HG03342 (cell line): ENCODE data around the gene KCTD18.

Experiments
- ATAC-seq: cut with Tn5 transposase; IDR thresholded peaks from one replicate; pipeline ENCODE4 v1.9.1; 2021; ENCODE audit warnings: mild to moderate bottlenecking, moderate library complexity; ENCODE audit not compliant: unreplicated experiment

The KCTD18 gene

DNA sequence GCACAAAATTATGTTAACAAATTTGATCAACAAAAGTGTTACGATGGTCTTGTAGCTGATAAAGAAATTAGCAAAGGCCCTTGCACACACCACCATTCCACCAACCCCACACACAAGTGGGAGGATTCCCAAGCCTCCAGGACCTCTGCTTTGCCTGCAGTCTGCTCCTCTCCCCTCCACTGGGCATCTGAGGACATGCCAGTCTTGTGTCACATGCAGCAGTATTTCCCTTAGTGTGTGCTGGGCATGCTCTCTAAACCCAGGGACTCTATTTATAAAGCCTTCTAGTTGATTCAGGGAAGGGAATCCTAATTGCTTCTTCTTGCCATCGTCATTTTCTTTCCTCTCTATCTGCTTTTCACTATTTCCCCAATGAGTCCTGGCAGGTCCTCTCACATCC lies 53.3 kb downstream of the KCTD18 start:
- no peak for ATAC-seq

GRCh38 chr2:200455958-200456421 lies 53.9 kb downstream of the KCTD18 start:
- peak; percentile 34 for ATAC-seq

- peak; percentile 92 for ATAC-seq
Measured at GRCh38 chr2:200454927-200455801, 54.7 kb downstream of the KCTD18 start.

DNA sequence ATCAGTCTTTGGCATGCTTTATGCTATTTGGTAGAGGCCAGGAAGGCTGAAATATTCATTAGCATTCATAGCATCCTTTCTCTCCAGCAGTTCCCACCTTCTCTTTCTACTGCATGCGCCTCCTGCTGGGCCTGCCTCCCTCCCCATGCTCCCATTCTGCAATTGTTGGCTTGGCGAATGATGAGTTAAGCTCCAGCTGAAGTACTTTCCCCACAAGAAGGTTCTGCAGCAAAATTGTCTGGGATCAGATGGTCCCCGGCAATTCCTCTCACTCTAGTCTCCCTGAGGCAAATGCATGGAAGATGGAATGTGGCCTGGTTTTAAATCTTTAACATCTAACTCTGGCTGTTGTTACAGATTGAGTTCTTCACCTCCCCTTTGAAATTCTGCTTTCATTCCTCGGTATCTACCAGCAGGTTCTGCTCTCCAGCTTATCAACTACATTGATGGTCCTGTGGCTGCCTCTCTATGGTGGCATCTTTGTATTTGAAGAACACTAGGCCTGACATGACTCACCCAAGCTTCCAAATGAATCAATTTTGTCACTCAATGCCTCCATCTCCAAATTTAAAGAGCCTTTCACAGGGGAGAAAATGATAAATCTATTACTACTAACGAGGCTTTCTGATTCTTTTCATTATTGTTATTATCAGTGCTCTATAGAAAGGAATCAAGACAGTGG lies 55.9 kb downstream of the KCTD18 start:
- no peak for ATAC-seq

DNA sequence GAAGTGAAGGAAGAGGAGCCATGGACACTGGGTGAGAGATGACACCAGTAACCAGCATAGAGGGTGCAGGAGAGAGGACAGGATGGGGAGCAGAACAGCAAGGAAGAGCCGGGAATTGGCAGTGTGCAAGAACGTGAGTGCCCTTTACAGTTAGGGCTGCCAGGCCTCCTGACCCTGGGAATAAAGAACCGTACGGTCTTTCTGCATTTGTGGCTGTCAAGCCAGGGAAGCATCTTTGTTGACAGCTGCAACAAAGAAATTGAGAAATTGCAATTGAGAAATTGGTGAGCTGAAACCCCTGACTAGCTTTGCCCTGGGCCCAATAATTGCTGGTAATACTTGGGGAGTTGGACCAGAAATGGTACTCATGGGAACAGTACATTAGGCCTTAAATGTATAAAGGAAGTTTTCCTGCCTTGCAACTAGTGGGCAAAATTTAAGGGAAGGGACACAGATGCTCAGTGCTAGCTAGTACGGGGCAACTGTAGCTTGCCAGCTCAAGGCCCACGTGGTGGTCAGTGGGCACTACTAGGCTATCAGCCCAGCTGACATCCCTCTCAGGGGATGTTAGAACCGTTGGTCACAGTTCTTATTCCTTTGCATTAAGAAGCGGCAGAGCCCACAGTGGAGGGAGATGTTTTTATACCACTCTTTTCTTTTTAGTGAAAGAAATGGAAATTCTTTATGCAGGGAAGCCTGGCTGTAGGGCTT lies 56.6 kb downstream of the KCTD18 start:
- no peak for ATAC-seq

DNA sequence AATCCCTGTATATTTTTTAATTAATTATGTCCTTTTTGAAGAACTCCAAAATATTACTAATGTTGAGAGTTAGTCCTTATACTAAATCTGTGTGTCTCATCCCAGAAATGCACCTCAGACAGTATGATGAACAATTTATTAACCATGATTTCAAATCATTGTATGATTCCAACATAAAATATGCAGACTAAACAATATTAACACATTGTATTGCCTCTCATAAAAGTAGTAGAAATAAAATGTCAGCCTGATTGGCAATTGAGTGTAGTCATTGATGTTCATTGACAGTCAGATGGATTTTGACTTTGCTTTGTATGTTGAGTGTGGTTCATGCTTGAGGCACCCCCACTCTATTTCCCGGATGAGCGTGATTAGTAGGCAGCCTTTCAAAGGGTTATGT lies 57.5 kb downstream of the KCTD18 start:
- no peak for ATAC-seq

DNA sequence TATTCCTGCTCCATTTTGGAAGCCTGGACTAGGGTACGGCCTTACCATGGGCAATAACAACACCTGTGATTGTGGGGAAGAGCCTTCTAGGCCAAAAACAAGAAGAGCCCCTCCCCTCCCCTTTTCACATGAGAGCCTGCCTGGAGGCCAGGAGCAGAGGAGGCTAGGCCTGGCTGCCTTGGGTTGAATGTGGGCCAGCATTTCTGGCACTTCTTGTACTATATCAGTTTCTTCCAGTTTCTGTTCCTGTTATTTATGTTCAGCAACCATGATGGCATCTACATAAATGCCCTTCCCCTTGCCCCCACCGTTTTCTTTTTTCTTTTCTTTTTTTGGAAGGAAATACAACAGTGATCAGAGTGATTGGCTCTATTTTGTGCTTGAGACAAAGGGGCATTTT lies 58.4 kb downstream of the KCTD18 start:
- ATAC-seq, result peak; percentile 24

- no peak for ATAC-seq
Measured at GRCh38 chr2:200450288-200450687, 59.6 kb downstream of the KCTD18 start.

DNA sequence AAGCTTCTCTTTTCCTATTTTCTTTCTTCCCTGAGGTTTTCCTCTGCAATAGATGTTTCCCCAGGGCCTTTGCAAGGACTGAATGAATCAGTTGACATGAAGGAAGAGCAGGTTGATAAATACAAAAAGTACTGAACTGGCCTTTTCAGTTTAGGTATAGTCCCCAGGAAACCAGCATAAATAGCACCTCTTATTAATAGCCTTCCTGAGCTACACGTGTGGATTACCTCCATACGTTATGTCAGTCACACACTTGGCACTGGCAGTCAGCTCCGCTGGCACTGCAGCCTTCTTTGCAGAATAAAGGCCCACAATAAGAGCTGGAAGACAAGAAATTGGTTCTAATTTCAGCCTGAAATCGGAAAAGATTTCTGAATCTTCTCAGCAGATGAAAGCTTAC lies 60.7 kb downstream of the KCTD18 start:
- no peak for ATAC-seq

DNA sequence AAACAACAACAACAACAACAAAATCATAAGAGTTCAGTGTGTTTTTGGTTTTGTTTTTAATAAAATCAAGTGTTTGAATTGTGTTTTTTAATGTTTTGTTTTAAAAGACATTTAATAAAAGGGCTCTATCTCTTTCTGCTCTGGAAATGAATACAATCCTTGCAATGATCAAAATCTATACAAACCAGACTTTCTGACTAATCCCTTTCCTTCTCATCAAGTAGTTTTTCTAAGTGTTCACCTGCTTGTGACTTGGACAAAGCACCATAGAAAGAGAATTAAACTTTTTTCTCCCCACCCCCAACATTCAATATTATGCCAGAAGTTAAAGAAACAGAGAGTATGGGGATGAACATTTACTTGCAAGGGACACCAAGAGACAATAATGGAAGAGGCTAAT lies 61.4 kb downstream of the KCTD18 start:
- no peak for ATAC-seq

DNA sequence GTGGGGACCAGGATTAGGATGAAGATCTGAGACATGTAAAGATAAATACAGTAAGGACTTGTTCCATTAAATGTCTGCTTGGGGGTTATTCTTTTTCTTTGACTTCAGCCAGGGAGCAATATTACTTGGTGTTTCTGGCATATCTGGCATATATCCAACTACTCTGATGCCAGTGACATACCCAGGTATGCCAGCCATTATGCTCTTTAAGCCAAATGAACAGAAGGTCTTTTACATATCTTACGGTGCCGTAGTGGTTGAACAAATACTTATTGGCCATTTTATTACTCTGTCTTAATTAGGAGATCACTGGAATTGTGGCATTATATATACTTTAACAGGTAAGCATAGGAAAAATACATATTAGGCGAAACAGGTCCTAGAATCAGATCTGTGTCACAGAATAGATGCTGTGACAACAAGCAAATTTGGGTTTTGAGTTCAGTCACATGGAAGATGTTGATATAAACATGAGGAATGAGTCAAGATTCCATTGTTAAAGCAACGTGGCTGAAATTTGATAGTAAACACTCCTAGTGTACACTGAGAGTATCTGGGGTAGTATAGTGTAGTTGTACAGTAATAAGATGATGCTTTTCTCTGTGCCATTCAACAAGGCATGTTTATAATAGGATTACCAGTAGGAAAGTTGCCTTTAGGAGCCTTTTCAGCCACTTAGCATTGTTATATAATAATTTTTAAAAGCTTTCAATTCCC lies 62.6 kb downstream of the KCTD18 start:
- no peak for ATAC-seq

GRCh38 chr2:200446612-200447011 lies 63.3 kb downstream of the KCTD18 start:
- ATAC-seq, result no peak

GRCh38 chr2:200445284-200445683 lies 64.6 kb downstream of the KCTD18 start:
- no peak for ATAC-seq

DNA sequence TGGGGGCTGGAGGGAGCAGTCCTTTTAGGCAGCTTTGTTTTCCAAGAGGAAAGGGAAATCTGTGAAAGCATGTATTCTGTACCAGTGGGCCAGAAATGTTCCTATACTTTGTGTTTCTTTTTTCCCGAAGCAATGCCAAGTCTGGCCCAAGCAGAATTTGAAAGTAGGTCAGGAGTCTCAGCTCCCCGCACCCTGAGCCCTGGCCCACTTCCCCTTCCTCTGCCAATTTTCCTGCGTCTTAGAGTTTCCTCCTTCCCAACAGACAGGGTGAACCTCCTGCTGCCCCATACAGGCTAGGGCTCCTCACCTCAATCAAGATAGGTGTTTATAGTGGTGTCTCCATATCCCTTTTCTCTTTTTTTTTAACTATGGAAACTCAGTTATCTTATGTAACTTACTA lies 65.3 kb downstream of the KCTD18 start:
- ATAC-seq, result no peak

GRCh38 chr2:200443916-200444315 lies 66.0 kb downstream of the KCTD18 start:
- ATAC-seq, result no peak

DNA sequence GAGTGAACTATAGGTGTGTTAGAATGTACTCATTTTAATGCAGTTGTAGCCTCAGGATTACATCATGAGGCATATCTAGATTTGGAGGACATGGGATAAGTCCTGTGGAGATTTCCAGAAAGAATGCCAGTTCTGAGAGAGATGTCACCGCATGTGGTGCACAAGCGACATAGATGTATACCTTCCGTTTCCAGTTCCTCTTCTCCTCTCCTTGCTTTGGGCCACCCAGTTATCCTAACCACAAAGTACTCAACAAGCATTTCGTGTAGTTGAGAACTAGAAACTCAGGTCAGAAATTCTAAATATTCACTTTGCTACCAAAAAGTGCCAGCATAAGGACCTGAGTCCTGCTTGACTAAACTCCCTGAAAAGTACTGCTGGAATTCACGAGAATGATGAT lies 66.5 kb downstream of the KCTD18 start:
- no peak for ATAC-seq

DNA sequence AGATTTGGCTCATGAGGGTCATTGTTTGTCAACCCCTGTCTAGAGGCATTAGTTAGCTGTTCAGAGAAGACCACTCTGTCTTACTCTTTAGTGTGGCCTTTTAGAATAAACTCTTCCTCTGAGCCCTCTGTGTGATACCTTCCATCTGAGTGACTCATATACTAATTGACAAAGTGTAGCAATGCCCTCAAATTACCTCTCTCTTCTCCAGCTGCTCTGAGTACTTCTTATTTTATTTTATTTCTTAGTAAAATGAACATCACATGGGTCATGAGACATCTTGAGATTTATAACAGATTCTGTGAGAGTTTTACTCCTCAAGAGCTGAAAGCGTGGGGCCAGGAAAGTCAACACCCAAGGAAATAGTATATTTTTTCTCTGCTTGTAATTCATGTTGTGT lies 67.4 kb downstream of the KCTD18 start:
- ATAC-seq, result no peak

DNA sequence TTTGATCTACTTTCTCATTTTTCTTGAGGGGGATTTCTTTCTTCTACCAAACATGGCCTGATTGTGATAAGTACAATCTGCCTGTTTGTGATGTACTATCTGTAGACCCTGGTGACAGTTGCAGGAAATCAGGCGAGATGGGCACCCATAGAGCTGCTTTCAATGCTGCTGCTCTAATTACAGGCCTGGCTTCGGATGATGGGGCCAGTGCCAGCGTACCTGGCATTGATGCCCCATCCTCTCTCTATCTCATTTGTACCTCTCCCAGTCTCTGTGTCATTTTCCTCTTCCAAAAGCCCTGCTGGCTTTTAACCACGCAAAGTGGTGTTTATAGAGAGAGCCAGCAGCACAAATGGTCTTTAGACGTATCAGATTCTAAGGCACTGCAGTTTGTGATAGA lies 69.9 kb downstream of the KCTD18 start:
- no peak for ATAC-seq
